GM18873 (cell line): Measurements from ENCODE around the gene LSAMP.
A peak's percentile ranks its signal among the peaks of the same experiment; 100 is the strongest.

Source experiments
- ATAC-seq: cut with Tn5 transposase; IDR thresholded peaks from one replicate; pipeline ENCODE4 v1.9.1; 2021; ENCODE audit warnings: mild to moderate bottlenecking, moderate library complexity, moderate number of reproducible peaks; ENCODE audit not compliant: unreplicated experiment, low FRiP score

The LSAMP gene

DNA sequence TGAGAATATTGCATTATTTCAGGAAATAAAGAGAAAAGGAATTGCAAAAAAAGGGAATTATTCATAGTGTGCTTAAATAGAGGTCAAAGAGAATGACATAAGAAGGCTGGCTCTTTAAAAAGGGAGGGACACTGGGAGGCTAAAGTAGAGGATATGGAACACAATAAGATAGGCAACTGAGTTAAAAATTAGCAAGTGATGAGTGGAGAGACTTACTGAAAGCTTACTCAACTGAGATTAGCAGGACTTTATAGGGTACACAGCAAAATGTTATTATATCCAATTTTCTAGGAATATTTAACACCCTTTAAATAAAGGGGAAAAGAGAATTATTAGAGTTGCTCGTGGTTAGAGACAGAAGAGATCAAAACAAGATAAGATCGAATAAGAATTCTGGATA lies 375.2 kb downstream of the LSAMP start:
- ATAC-seq: no peak

DNA sequence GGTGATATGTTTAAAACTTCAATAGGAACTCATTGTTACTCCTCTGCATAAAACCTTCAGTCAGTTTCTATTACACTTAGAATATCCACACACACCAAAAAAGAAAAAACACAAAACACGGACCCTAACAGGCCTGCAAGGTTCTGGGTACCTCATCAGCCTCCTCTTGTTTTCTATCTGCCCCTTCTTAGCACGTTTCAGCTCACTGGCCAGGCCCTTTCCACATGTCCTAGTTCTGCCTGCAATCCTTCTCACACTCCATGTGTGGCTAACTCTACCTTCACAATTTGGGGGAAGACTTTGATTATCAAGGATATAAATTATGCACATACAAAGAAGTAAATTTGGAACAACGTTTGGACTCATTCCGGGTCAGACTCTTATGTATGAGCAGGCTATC lies 376.3 kb downstream of the LSAMP start:
- no peak for ATAC-seq

GRCh38 chr3:116067326-116067725 lies 378.0 kb downstream of the LSAMP start:
- peak; percentile 85 for ATAC-seq

DNA sequence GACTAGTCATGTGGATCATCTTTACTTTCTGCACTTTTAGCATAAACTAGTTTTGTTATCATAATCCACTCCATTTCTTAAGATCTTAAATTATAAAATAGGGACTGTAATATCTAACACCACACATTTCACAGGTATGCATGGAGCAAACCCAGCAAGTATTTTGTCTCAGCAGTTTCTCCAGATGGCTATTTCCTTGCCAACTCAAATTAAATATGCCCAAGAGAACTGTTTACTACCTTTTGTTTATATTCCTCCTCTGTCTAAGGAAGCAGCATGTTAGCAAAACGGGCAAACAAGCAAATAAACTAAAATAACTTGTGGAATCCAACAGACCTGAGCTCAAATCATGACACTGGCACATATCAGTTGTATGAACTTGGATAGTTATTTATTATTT lies 379.8 kb downstream of the LSAMP start:
- ATAC-seq: no peak

DNA sequence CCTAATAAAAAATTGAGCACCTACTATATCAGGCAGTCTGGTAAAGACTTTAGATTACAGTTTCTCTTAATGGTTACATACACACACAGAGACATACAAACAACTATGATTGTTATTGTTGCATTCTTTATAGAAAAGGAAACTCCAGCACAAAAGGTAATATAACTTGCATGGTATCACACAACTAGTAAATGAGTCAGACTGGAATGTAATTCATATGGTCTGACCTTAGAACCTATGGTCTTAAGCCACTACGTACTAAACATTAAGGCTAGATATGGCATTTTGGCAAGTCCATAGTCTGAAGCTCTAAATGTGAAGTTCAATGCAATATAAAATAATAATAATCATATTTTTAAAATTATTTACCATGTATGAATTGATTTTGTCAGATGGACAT lies 380.6 kb downstream of the LSAMP start:
- ATAC-seq: no peak

DNA sequence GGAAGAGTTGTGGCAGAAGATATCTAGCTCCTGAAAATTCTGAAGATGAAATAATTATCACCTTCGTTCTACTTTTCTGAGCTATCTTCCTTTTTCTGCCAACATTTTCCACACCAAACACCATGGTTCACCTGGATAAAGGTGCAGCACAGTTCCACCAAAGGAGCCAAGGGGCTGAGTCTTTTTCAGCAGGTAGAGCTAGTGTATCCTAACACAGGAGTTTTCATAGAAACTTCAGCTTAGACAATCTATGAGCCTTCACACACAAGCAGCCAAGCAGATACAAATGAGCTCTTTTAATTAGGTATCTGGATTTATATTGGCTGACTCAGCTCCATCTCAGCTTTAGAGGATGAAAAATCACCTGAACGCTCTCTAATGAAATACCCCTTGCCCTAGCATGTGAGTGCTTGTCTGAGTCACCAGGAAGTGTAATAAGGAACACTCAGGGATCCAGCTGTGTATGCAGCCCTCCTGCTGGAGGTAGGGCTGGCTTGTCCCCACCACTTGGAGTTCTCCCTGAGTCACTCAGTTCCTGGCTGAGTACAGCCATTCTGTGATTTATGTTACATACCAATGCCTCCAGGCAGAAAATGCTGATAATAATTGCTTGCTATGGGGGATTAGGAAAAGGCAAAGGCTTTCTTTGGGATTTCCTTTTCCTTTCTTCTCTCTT lies 385.7 kb downstream of the LSAMP start:
- ATAC-seq: no peak

DNA sequence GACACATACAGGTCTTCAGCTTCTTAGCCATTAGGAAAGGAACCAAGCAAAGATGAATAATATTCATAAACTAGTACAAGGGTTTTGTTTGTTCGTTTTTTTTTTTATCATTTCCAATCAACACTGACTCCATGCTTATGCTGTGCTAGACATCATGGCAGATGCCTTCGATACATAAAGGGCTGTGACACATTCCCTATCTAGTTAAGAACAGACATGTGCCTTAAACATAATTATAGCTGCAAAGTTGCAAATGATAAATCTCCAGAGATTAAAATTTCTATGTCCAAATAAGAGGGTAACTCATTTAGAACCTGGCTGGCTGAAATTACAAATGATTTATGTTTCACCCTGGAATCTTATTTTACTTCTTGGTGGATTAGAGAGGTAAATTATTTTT lies 386.4 kb downstream of the LSAMP start:
- no peak for ATAC-seq

GRCh38 chr3:116057400-116058006 lies 387.8 kb downstream of the LSAMP start:
- ATAC-seq: no peak

GRCh38 chr3:116056280-116056679 lies 389.0 kb downstream of the LSAMP start:
- peak; percentile 89 for ATAC-seq

DNA sequence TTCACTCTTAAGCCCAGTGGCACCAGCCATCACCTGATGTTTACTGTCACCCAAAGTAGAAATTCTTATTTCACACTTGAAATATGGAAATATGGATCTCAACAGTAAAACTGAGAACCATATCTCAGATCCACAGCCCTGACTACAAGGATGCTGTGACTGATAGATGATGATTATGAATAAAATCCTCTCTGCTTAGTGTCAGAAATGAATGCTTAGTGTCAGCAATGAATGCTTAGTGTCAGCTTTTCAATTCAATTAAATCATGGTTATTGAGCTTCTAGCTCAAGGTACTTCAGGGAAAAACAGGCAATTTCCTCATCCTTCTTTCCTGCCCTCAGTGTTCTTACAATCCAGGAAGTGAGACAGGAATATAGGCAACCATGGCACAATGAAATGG lies 392.3 kb downstream of the LSAMP start:
- no peak for ATAC-seq

GRCh38 chr3:116052602-116053001 lies 392.7 kb downstream of the LSAMP start:
- no peak for ATAC-seq

- ATAC-seq: no peak
Measured at GRCh38 chr3:116051586-116051985, 393.7 kb downstream of the LSAMP start.

- no peak for ATAC-seq
Measured at GRCh38 chr3:116051040-116051439, 394.2 kb downstream of the LSAMP start.

DNA sequence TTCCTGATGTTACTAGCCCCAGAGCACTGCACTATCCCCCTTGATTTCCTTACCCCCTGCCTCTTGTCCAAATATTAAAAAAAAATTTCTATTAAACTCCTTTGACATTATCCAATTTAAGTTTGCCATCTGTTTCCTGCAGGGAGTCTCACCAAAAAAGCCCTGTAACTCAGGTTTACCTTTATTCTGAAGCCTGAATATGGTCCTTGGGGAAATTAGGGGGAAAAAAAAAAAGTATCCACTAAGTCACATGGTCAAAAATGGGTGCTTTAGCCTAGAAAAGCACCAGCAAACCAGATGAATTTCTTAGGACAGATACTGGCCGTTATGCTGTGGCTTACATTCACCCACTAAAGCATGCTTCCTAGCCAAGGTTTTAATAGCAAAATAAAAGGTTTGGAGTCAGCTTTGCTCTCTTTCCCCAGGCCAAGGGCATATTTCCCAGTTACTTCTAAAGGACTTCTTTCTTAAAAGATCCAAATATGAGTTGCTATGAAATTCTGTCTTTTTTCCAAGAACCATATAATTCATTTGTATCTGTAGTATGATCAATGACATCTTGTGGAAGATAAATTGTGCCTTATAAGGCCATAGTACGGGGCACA lies 394.9 kb downstream of the LSAMP start:
- no peak for ATAC-seq

DNA sequence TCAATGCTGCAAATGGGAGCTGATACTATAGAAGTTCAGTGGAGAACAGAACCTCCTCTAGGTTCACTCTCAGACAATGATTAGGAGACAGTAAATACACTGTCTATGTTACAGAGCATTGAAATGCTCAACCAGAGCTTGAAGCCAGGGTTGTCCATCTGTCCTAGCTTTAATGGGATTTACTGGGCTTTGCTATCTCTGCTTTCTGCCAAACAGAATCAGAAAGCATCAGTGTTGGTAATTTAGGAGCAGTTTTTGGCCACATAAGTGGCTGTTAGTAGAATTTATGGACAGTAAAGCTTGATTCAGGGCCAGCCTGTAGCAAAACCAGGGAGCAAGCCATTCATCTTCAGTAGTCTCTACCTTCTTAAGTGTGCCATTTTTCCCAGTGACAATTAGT lies 396.3 kb downstream of the LSAMP start:
- no peak for ATAC-seq

GRCh38 chr3:116046350-116046749 lies 398.9 kb downstream of the LSAMP start:
- ATAC-seq: no peak

GRCh38 chr3:116045314-116045713 lies 400.0 kb downstream of the LSAMP start:
- ATAC-seq: no peak

DNA sequence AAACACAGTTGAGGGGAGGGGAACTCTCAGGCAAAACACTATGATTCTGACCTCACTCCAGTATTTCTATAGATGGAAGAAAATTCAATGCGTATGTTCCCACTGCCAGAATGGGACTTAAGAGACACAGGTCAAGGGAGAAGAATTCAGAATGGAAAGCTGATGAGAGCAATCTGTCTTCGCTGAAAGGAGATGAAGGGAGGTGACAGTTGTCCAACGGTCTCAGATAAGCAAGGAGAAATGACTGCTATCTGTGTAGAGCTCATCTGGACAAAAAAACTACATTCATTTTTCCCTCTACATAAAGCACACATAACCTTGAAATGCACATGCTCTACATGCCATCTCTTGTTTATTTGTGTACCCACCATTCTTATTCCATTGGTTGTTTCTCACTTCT lies 405.1 kb downstream of the LSAMP start:
- no peak for ATAC-seq

DNA sequence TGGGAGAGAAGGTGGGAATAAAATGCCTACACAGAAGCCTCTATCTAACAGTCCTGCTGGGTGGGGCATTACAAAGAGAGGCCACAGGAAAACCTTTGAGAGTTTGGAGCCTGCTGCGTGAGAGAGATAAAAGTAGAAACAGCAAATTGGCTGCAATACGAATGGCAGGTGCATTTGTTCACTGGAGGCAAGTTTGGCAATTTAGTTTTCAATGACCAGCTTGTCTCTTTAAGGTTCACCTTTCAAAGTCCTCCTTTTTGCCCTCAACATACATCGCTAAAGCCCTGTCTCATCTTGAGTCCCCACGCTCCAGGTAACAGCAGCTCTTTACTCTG lies 405.7 kb downstream of the LSAMP start:
- ATAC-seq: no peak

DNA sequence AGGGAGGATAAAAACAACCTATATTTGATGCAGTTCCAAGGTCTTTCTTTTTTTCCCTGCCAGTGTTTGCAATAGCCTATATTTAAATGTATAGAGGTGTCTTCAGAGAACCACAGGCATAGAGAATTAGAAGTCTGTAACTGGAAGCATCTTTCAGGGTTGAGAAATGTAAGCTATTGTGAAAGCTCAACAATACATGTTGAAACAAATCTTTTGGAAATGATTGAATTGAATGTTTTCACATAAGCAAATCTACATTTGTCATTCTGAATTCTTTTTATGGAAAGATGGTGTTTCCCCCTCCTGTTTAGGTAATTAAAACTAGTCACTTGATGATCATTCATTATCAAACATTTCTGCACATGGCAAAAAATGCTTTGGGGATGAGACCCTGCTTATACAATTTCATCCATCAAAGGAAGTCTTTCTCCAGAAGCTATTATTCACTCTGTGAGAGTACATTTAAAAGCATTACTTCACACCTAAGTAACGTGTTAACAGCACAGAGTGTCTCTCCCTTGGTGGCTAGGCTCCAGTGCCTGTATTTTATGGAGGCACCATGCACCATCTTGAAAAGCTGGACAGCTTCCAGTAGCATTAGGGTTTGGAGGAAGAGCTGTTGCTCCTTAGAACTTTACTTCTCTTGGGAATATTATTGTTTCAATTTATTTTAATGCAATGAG lies 406.2 kb downstream of the LSAMP start:
- ATAC-seq: no peak
